IPS-15b (cell line): Measurements from ENCODE around the gene HAGH.

Source experiments
- H3K27me3 ChIP-seq: one replicate; pipeline ENCODE4 v1.6.1; 2013; ENCODE audit warnings: low read length; ENCODE audit not compliant: control insufficient read depth, insufficient read depth
- H3K36me3 ChIP-seq: one replicate; pipeline ENCODE4 v1.6.1; 2013; ENCODE audit warnings: low read length; ENCODE audit not compliant: control insufficient read depth, insufficient read depth
- H3K4me1 ChIP-seq: one replicate; pipeline ENCODE4 v1.6.1; 2013; ENCODE audit warnings: mild to moderate bottlenecking, low read length; ENCODE audit not compliant: control insufficient read depth, insufficient read depth
- H3K4me3 ChIP-seq: one replicate; pipeline ENCODE4 v1.5.1; 2013; ENCODE audit warnings: low read depth, low read length
- H3K9ac ChIP-seq: one replicate; pipeline ENCODE4 v1.6.1; 2013; ENCODE audit warnings: low read depth, mild to moderate bottlenecking, low read length
- H3K9me3 ChIP-seq: one replicate; pipeline ENCODE4 v1.6.1; 2013; ENCODE audit warnings: mild to moderate bottlenecking, low read length; ENCODE audit not compliant: control insufficient read depth, insufficient read depth

HAGH gene

GRCh38 chr16:1788708-1789100 is 37.9 kb downstream of the HAGH start:
- H3K36me3 ChIP-seq = peaks cover 47% of the 10 kb centered on the region

GRCh38 chr16:1788095-1788707 is 38.4 kb downstream of the HAGH start:
- Histone ChIP-seq H3K27me3 (no peaks in the 10 kb centered on the region), H3K4me3 (no peak overlapping the region), H3K9me3 (no peaks in the 10 kb centered on the region), H3K9ac (no peak overlapping the region), H3K4me1 (no peaks in the 10 kb centered on the region), H3K36me3 (peaks cover 47% of the 10 kb centered on the region)

More at GRCh38 chr16:1788708-1789100, 37.9 kb downstream of the HAGH start:
- H3K4me1 ChIP-seq = no peaks in the 10 kb centered on the region
- H3K27me3 ChIP-seq = no peaks in the 10 kb centered on the region
- no peak overlapping the region for H3K4me3 ChIP-seq
- no peaks in the 10 kb centered on the region for H3K9me3 ChIP-seq
- no peak overlapping the region for H3K9ac ChIP-seq

GRCh38 chr16:1787322-1788094 is 39.1 kb downstream of the HAGH start:
- peaks cover 44% of the 10 kb centered on the region for H3K36me3 ChIP-seq

GRCh38 chr16:1787056-1787321 is 39.6 kb downstream of the HAGH start:
- Histone ChIP-seq H3K36me3 (peaks cover 44% of the 10 kb centered on the region), H3K9ac (no peak overlapping the region), H3K27me3 (no peaks in the 10 kb centered on the region), H3K9me3 (no peaks in the 10 kb centered on the region), H3K4me3 (no peak overlapping the region), H3K4me1 (no peaks in the 10 kb centered on the region)

More at GRCh38 chr16:1787322-1788094, 39.1 kb downstream of the HAGH start:
- Histone ChIP-seq H3K27me3 (no peaks in the 10 kb centered on the region), H3K9ac (no peak overlapping the region), H3K4me1 (no peaks in the 10 kb centered on the region), H3K9me3 (no peaks in the 10 kb centered on the region), H3K4me3 (no peak overlapping the region)

GRCh38 chr16:1786242-1787055 is 40.2 kb downstream of the HAGH start:
- Histone ChIP-seq H3K36me3 (peaks cover 44% of the 10 kb centered on the region), H3K9me3 (no peaks in the 10 kb centered on the region), H3K4me3 (no peak overlapping the region), H3K27me3 (no peaks in the 10 kb centered on the region), H3K4me1 (no peaks in the 10 kb centered on the region), H3K9ac (no peak overlapping the region)

- Histone ChIP-seq H3K36me3 (peaks cover 38% of the 10 kb centered on the region), H3K9me3 (no peaks in the 10 kb centered on the region), H3K9ac (no peak overlapping the region), H3K27me3 (no peaks in the 10 kb centered on the region), H3K4me1 (no peaks in the 10 kb centered on the region), H3K4me3 (no peak overlapping the region)
Measured at GRCh38 chr16:1785846-1786170, 40.8 kb downstream of the HAGH start.

- Histone ChIP-seq H3K27me3 (no peaks in the 10 kb centered on the region), H3K9ac (no peak overlapping the region), H3K9me3 (no peaks in the 10 kb centered on the region), H3K36me3 (peaks cover 39% of the 10 kb centered on the region), H3K4me1 (no peaks in the 10 kb centered on the region), H3K4me3 (no peak overlapping the region)
Measured at GRCh38 chr16:1784977-1785845, 41.4 kb downstream of the HAGH start.

- Histone ChIP-seq H3K9ac (peak within 1 kb of the TSS; percentile 70), H3K4me1 (no peaks in the 10 kb centered on the region), H3K27me3 (no peaks in the 10 kb centered on the region), H3K4me3 (peak within 1 kb of the TSS; percentile 90), H3K9me3 (no peaks in the 10 kb centered on the region), H3K36me3 (peaks cover 31% of the 10 kb centered on the region)
Measured at GRCh38 chr16:1782408-1783264, 44.0 kb downstream of the HAGH start, which contains the start of the genes NUBP2 and SPSB3. Gene NUBP2, plus strand, starts transcription at chr16:1782960. Its CDS starts 61 bp downstream, at chr16:1783021. Gene SPSB3, minus strand, starts transcription at chr16:1782571. Its CDS starts 1,088 bp downstream, at chr16:1781483.

GRCh38 chr16:1781758-1782407 is 44.7 kb downstream of the HAGH start:
- H3K36me3 ChIP-seq = peaks cover 31% of the 10 kb centered on the region
- H3K9ac ChIP-seq = peak overlapping the region; percentile 54
- H3K4me3 ChIP-seq = peak overlapping the region; percentile 73
- no peaks in the 10 kb centered on the region for H3K27me3 ChIP-seq
- H3K4me1 ChIP-seq = no peaks in the 10 kb centered on the region
- H3K9me3 ChIP-seq = no peaks in the 10 kb centered on the region

- H3K27me3 ChIP-seq = no peaks in the 10 kb centered on the region
- no peaks in the 10 kb centered on the region for H3K4me1 ChIP-seq
- no peaks in the 10 kb centered on the region for H3K9me3 ChIP-seq
- peak overlapping the region; percentile 73 for H3K4me3 ChIP-seq
- peak overlapping the region; percentile 54 for H3K9ac ChIP-seq
- H3K36me3 ChIP-seq = peaks cover 30% of the 10 kb centered on the region
Measured at GRCh38 chr16:1781254-1781653, 45.4 kb downstream of the HAGH start.
